IMR-90 (cell line): ENCODE measurements around the gene CTSF. TPM values are rescaled to one million over a fixed set of nuclear protein-coding genes. Genes with fewer than 3 reads are reported as not detected.

Experiments used
- ATAC-seq: fragments of 200-7000 bp; cut with Tn5 transposase; 2 replicates; pipeline ENCODE4 v1.9.1; 2020; ENCODE audit warnings: low read depth, mild to moderate bottlenecking, moderate library complexity
- BruUV-seq: library from RNA; stranded (reverse); fragments of 400-500 nt; replicated peaks from 2 replicates; lab custom pipeline; 2021; lab: Mats Ljungman, UMichigan
- CTCF ChIA-PET: fragments of 300-600 bp; formaldehyde crosslinking; extraction: SDS; loops from one replicate; lab custom pipeline; 2021; ENCODE audit warnings: antibody characterized with exemption; lab: Yijun Ruan, JAX
- POLR2A ChIA-PET: fragments of 300-600 bp; sonication (Branson Sonifier 250); formaldehyde crosslinking; loops from one replicate; lab custom pipeline; 2022; ENCODE audit warnings: antibody characterized with exemption; ENCODE audit not compliant: unreplicated experiment; lab: Charles Lee
- DNase-seq: peaks from one replicate; pipeline ENCODE4 v3.0.0; 2013
- H2AFZ ChIP-seq: replicated peaks from 2 replicates; pipeline ENCODE3; 2013; ENCODE audit warnings: low read length, mild to moderate bottlenecking; ENCODE audit not compliant: poor library complexity
- H2AK5ac ChIP-seq: 2 replicates; pipeline ENCODE4 v1.6.1; 2013; ENCODE audit warnings: low read depth, low read length, inconsistent platforms
- H2AK9ac ChIP-seq: replicated peaks from 2 replicates; pipeline ENCODE3; 2013; ENCODE audit warnings: mild to moderate bottlenecking, low read depth, low read length, moderate library complexity; ENCODE audit not compliant: poor library complexity
- H2BK120ac ChIP-seq: 2 replicates; pipeline ENCODE4 v1.6.1; 2013; ENCODE audit warnings: low read depth, low read length, inconsistent platforms
- H2BK15ac ChIP-seq: 3 replicates; pipeline ENCODE4 v1.6.1; 2013; ENCODE audit warnings: low read depth, low read length, inconsistent platforms
- H2BK20ac ChIP-seq: 2 replicates; pipeline ENCODE4 v1.6.1; 2013; ENCODE audit warnings: low read depth, mild to moderate bottlenecking, inconsistent platforms, low read length, moderate library complexity
- H2BK5ac ChIP-seq: 2 replicates; pipeline ENCODE4 v1.6.1; 2013; ENCODE audit warnings: mild to moderate bottlenecking, low read depth, low read length, inconsistent platforms; ENCODE audit not compliant: poor library complexity, severe bottlenecking
- H3K14ac ChIP-seq: replicated peaks from 2 replicates; pipeline ENCODE4 v1.6.1; 2013; ENCODE audit warnings: low read depth, low read length, inconsistent platforms
- H3K18ac ChIP-seq: 2 replicates; pipeline ENCODE4 v1.6.1; 2013; ENCODE audit warnings: low read depth, low read length, control low read depth
- H3K23ac ChIP-seq: 2 replicates; pipeline ENCODE4 v1.6.1; 2013; ENCODE audit warnings: low read depth, low read length, inconsistent platforms
- H3K27ac ChIP-seq: 2 replicates; pipeline ENCODE4 v1.5.1; 2013; ENCODE audit warnings: mild to moderate bottlenecking, control low read depth, low read length; ENCODE audit not compliant: insufficient read depth
- H3K27me3 ChIP-seq: 2 replicates; pipeline ENCODE4 v1.6.1; 2013; ENCODE audit warnings: low read length; ENCODE audit not compliant: control insufficient read depth, insufficient read depth
- H3K36me3 ChIP-seq: 2 replicates; pipeline ENCODE4 v1.6.1; 2013; ENCODE audit warnings: low read length, mixed read lengths; ENCODE audit not compliant: control insufficient read depth, insufficient read depth
- H3K4ac ChIP-seq: 2 replicates; pipeline ENCODE4 v1.6.1; 2013; ENCODE audit warnings: low read depth, low read length, inconsistent platforms
- H3K4me1 ChIP-seq: 2 replicates; pipeline ENCODE4 v1.6.1; 2013; ENCODE audit warnings: low read length, mixed read lengths; ENCODE audit not compliant: control insufficient read depth, insufficient read depth
- H3K4me2 ChIP-seq: 2 replicates; pipeline ENCODE4 v1.6.1; 2013; ENCODE audit warnings: low read depth, mild to moderate bottlenecking, control low read depth, low read length, moderate library complexity
- H3K4me3 ChIP-seq: 2 replicates; pipeline ENCODE4 v1.5.1; 2013; ENCODE audit warnings: low read depth, mild to moderate bottlenecking, control low read depth, low read length, moderate library complexity; ENCODE audit not compliant: insufficient read depth
- H3K56ac ChIP-seq: 2 replicates; pipeline ENCODE4 v1.6.1; 2013; ENCODE audit warnings: low read length, inconsistent platforms; ENCODE audit not compliant: insufficient read depth; ENCODE audit errors: extremely low read depth
- H3K79me1 ChIP-seq, 2 experiments: 2 replicates each; pipeline ENCODE4 v1.6.1; 2013; ENCODE audit warnings: low read length in 2 of 2, inconsistent platforms in 1 of 2, low read depth in 1 of 2
- H3K9ac ChIP-seq: 2 replicates; pipeline ENCODE4 v1.6.1; 2013; ENCODE audit warnings: low read depth, low read length, control low read depth
- H3K9me1 ChIP-seq: 2 replicates; pipeline ENCODE4 v1.6.1; 2013; ENCODE audit warnings: low read length, inconsistent platforms; ENCODE audit not compliant: insufficient read depth
- H3K9me3 ChIP-seq: 2 replicates; pipeline ENCODE4 v1.6.1; 2013; ENCODE audit warnings: low read length; ENCODE audit not compliant: control insufficient read depth, insufficient read depth
- H4K20me1 ChIP-seq: 2 replicates; pipeline ENCODE4 v1.6.1; 2013; ENCODE audit warnings: low read length, inconsistent platforms; ENCODE audit not compliant: insufficient read depth
- H4K5ac ChIP-seq: 2 replicates; pipeline ENCODE4 v1.6.1; 2013; ENCODE audit warnings: mild to moderate bottlenecking, low read depth, low read length, control low read depth
- H4K8ac ChIP-seq, 2 experiments: 2 replicates each; pipeline ENCODE4 v1.6.1; 2013; ENCODE audit warnings: low read depth in 2 of 2, low read length in 2 of 2, control low read depth in 1 of 2, inconsistent platforms in 1 of 2
- H4K91ac ChIP-seq: 2 replicates; pipeline ENCODE4 v1.6.1; 2013; ENCODE audit warnings: low read depth, low read length, inconsistent platforms; ENCODE audit not compliant: insufficient read depth
- CHD1 ChIP-seq: IDR thresholded peaks from 2 replicates; pipeline ENCODE4 v1.6.1; 2012; ENCODE audit warnings: low read depth, low read length, improper control_type of control experiment
- ELK1 ChIP-seq: fragments of 150-350 bp; IDR thresholded peaks from 2 replicates; pipeline ENCODE4 v1.6.1; 2016; ENCODE audit warnings: low read depth, mild to moderate bottlenecking, low read length, moderate library complexity, borderline replicate concordance
- MAZ ChIP-seq: IDR thresholded peaks from 2 replicates; pipeline ENCODE4 v1.6.1; 2012; ENCODE audit warnings: low read depth, mild to moderate bottlenecking, low read length, improper control_type of control experiment, moderate library complexity, borderline replicate concordance
- POLR2A ChIP-seq: IDR thresholded peaks from 2 replicates; pipeline ENCODE4 v1.6.1; 2012; ENCODE audit warnings: mild to moderate bottlenecking, low read depth, low read length
- RFX5 ChIP-seq: IDR thresholded peaks from 2 replicates; pipeline ENCODE4 v1.8.0; 2012; ENCODE audit warnings: low read depth, mild to moderate bottlenecking, low read length, moderate library complexity
- SMC3 ChIP-seq: fragments of 150-350 bp; IDR thresholded peaks from 2 replicates; pipeline ENCODE4 v1.6.1; 2016; ENCODE audit warnings: low read depth, mild to moderate bottlenecking, antibody characterized with exemption, low read length, moderate library complexity
- USF2 ChIP-seq: fragments of 150-350 bp; IDR thresholded peaks from 2 replicates; pipeline ENCODE4 v1.6.1; 2017; ENCODE audit warnings: mild to moderate bottlenecking, antibody characterized with exemption, low read length, low read depth
- WGBS, 2 experiments: methylation state at CpG; one replicate each; pipeline versions ENCODE4 v1.1.5 to v1.1.7; 2013; ENCODE audit warnings: missing lambda C conversion rate in 2 of 2; ENCODE audit not compliant: insufficient read length in 1 of 2; ENCODE audit errors: extremely low coverage in 2 of 2; 5-methylcytosine and 5-hydroxymethylcytosine counted together
- dilution Hi-C: fragments of 300-500 bp; cut with HindIII; formaldehyde crosslinking; loops from one replicate; pipeline ENCODE4 v1.14.3; 2018; ENCODE audit warnings: low sequenced_read_pairs; ENCODE audit not compliant: unreplicated experiment
- in situ Hi-C: fragments of 300-500 bp; cut with MboI; formaldehyde crosslinking; loops from 3 replicates; pipeline ENCODE4 v1.14.3; 2019; ENCODE audit warnings: low sequenced_read_pairs, inconsistent platforms, mixed read lengths
- intact Hi-C: fragments of 100-400 bp; cut with micrococcal nuclease; formaldehyde crosslinking; loops from 2 replicates; pipeline ENCODE4 v1.10.0; 2022
- polyA plus RNA-seq, 3 experiments: library from polyadenylated mRNA; depleted of rRNA; stranded (reverse); fragments of >200 nt; gene quantifications; 2 replicates each; pipeline ENCODE4 v1.2.3, GENCODE V29; 2012; ENCODE audit warnings: low replicate concordance in 1 of 3
- total RNA-seq: library from RNA; depleted of rRNA; stranded (reverse); fragments of >200 nt; gene quantifications from 2 replicates; pipeline ENCODE4 v1.2.3, GENCODE V29; 2012

The CTSF gene
- total and polyA plus RNA-seq, 2 of the 4 experiments (the other 2 are of a cell fraction), result 4.1 to 16.0 TPM

DNA sequence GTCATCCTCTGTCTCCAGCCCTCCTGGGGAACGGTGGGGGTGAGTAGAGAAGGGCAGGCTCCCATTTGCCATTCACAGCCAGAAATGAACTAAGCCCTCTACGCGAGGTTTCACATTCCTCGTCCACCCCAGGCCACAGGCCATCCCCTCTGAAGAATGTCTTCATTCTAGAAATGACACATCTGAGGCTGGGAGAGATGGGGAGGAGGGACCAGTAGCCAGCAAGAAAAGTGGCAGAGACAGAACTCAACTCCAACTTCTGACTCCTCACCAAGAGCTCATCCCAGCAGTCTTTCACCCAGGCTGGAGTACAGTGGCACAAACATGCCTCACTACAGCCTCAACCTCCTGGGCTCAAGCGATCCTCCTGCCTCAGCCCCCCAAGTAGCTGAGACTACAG is 3.4 kb downstream of the CTSF start:
- Histone ChIP-seq H3K36me3 (peaks cover 3% of the 10 kb centered on the region; the same call in 1 of the 2 replicates), H4K5ac (no peak overlapping the region), H3K56ac (no peak overlapping the region), H2AFZ (no peak overlapping the region), H2AK9ac (peak overlapping the region; percentile 72), H3K9ac (no peak overlapping the region), H3K18ac (no peak overlapping the region), H4K20me1 (no peaks in the 10 kb centered on the region), H3K14ac (no peak overlapping the region), H2BK5ac (no peak overlapping the region), H4K8ac (no peak overlapping the region), H2BK120ac (no peak overlapping the region), H3K27me3 (peaks cover 4% of the 10 kb centered on the region; the same call in 1 of the 2 replicates), H2BK15ac (no peak overlapping the region), H4K91ac (no peak overlapping the region), H3K4me2 (no peak overlapping the region), H3K9me3 (no peaks in the 10 kb centered on the region), H3K27ac (no peak overlapping the region), H3K4me1 (peaks cover 3% of the 10 kb centered on the region; the same call in 1 of the 2 replicates), H3K23ac (no peak overlapping the region), H3K79me1 (no peaks in the 10 kb centered on the region), H2BK20ac (no peak overlapping the region), H3K4ac (no peak overlapping the region), H3K9me1 (peaks cover 4% of the 10 kb centered on the region; the same call in 1 of the 2 replicates), H3K4me3 (no peak overlapping the region), H2AK5ac (no peak overlapping the region)
- ATAC-seq, result no peak
- no TSS peak for BruUV-seq
- no peak for DNase-seq
- ChIA-PET CTCF (no interaction called here), POLR2A (no interaction called here)
- dilution Hi-C loops, result no loop called here
- intact Hi-C loops, result no loop called here
- no peak for TF ChIP-seq USF2
- no peak for TF ChIP-seq ELK1
- no peak for TF ChIP-seq RFX5
- no peak for TF ChIP-seq POLR2A
- no peak for TF ChIP-seq SMC3
- TF ChIP-seq CHD1, result no peak
- TF ChIP-seq MAZ, result no peak
- WGBS, 2 experiments, result 80% methylated on average over 1 of the region's 5 CpGs; no CpG with 5 or more reads in 1 of the 2 experiments
- in situ Hi-C loops, result no loop called here
